A549 (cell line): Measurements from ENCODE around the gene IFT25.

Experiments used
- MAFK ChIP-seq: fragments of 450-650 bp; IDR thresholded peaks from 2 replicates; pipeline ENCODE4 v1.6.1; 2014; ENCODE audit not compliant: partially characterized antibody
- TF ChIP-seq, protein P1 (sequence below): fragments of >200 bp; sonication (Bioruptor Twin); formaldehyde crosslinking; IDR thresholded peaks from 3 replicates; pipeline ENCODE4 v1.5.1; 2016

DNA sequence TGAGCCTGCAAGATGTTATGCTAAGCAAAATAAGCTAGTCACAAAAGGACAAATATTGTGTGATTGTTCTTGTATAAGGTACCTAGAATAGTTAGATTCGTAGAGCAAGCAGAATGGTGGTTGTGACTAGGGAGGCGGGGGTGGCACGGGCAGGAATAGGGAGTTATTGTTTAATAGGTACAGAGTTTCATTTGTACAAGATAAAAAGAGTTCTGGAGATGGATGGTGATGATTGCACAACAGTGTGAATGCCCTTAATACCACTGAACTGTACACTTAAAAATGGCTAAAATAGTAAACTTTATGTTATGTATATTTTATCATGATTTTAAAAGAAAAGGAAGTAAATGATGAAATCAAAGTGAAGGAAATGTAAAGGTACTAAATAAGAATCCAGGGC is 21.3 kb upstream of the IFT25 start:
- TF ChIP-seq, protein P1, sequence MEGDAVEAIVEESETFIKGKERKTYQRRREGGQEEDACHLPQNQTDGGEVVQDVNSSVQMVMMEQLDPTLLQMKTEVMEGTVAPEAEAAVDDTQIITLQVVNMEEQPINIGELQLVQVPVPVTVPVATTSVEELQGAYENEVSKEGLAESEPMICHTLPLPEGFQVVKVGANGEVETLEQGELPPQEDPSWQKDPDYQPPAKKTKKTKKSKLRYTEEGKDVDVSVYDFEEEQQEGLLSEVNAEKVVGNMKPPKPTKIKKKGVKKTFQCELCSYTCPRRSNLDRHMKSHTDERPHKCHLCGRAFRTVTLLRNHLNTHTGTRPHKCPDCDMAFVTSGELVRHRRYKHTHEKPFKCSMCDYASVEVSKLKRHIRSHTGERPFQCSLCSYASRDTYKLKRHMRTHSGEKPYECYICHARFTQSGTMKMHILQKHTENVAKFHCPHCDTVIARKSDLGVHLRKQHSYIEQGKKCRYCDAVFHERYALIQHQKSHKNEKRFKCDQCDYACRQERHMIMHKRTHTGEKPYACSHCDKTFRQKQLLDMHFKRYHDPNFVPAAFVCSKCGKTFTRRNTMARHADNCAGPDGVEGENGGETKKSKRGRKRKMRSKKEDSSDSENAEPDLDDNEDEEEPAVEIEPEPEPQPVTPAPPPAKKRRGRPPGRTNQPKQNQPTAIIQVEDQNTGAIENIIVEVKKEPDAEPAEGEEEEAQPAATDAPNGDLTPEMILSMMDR, result no peak
- no peak for TF ChIP-seq MAFK
